ENCODE results near the gene ARID5A.

DNA sequence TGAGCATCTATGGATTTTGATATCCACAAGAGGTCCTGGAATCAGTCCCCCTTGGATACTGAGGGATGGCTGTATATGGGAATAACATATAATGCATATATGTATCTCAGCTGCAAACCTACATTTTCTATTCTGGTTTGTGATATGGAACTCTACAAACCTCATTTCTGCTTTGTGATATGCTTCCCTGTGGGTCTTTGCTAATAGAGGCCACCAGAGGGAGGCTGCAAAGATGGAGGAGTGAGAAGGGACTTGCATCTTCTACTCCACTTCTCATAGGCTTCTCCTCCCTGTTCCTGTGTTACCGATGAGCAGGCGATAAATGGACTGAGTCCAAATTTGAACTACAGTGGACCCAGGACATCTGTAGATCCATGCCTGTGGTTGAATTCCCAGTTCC lies 37.8 kb downstream of the ARID5A start:
- no peak for TF ChIP-seq EP300 (IDR thresholded peaks at IDR 0.05)
- TF ChIP-seq, protein P1, sequence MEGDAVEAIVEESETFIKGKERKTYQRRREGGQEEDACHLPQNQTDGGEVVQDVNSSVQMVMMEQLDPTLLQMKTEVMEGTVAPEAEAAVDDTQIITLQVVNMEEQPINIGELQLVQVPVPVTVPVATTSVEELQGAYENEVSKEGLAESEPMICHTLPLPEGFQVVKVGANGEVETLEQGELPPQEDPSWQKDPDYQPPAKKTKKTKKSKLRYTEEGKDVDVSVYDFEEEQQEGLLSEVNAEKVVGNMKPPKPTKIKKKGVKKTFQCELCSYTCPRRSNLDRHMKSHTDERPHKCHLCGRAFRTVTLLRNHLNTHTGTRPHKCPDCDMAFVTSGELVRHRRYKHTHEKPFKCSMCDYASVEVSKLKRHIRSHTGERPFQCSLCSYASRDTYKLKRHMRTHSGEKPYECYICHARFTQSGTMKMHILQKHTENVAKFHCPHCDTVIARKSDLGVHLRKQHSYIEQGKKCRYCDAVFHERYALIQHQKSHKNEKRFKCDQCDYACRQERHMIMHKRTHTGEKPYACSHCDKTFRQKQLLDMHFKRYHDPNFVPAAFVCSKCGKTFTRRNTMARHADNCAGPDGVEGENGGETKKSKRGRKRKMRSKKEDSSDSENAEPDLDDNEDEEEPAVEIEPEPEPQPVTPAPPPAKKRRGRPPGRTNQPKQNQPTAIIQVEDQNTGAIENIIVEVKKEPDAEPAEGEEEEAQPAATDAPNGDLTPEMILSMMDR (IDR thresholded peaks at IDR 0.05): no peak
- no peak for TF ChIP-seq POLR2A (IDR thresholded peaks at IDR 0.05)
- TF ChIP-seq POLR2AphosphoS5 (IDR thresholded peaks at IDR 0.05): no peak
